HG03520 (cell line): ENCODE results near the gene MOB3A.

Source experiments
- ATAC-seq: cut with Tn5 transposase; IDR thresholded peaks from one replicate; pipeline ENCODE4 v1.9.1; 2021; ENCODE audit warnings: mild to moderate bottlenecking, moderate library complexity; ENCODE audit not compliant: unreplicated experiment

MOB3A gene

DNA sequence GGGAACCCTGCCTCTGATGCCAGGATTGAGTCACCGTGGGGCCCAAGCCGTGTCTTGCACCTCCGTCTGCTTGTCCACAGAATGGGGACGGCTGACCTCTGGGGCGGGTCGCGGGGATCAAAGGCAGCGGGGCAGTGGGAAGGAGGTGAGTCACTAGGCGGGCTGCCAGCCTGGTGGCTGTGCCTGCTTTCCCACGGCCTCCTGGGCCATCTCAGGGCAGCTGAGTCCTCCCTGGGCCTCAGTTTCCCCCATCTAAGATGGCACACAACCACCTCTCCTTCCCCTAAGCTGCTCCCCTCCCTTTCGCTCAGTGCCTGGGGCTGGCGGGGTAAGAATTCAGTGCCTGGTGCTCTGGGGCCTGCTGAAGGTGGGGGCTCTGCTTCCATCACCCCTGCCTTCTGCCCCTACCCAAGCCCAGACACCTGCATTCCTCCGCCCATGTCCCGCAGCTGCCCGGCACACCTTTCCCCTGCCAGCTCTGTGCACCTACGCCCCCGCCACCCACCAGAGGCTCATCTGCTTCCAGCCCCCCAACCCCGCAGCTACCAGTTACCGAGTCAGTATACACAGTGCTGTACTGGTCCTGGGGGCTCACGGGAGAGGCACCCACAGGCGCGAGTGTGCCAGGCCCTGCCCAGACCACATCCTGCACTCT is 48.5 kb downstream of the MOB3A start:
- no peak for ATAC-seq

GRCh38 chr19:2047076-2047448 is 49.1 kb downstream of the MOB3A start:
- ATAC-seq: no peak

GRCh38 chr19:2046046-2046907 is 49.8 kb downstream of the MOB3A start:
- no peak for ATAC-seq

- no peak for ATAC-seq
Measured at GRCh38 chr19:2045501-2046045, 50.6 kb downstream of the MOB3A start.

DNA sequence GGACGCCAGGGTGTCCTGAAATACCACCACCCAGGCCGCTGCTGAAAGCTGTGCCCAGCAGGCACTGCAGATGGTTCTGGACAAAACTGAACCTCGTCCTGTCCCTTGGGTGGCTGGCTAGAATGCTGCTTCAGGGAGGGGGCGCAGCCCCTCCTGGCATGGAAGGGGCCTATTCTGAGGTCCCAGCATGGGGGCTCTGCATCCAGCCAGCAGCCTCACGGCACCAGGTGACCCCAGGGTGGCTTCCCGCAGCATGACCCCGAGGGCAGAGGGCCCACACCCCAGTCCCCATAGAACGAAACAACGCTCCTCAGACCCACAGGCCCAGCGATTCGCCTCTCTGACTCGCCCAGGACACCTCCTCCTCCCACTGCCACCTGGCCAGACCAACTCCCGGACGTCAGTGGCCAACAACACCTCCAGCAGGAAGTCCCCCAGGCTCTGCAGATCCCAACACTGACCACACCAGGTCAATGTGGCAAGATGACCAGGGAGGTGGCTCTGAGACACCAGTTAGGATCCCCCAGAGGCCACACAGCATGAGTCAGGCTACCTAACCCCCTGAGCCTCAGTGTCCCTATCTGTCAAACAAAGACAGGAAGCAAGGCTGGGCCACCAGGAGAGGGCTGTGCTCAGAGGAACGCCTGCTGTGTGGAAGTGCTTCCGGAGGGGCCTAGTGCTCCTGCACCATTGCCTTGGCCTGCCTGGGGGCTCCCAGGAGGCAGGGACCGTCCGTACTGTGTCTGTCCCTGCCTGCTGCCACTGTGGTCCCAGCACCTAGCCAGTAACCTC is 51.2 kb downstream of the MOB3A start:
- ATAC-seq: no peak

- no peak for ATAC-seq
Measured at GRCh38 chr19:2043961-2044708, 52.0 kb downstream of the MOB3A start.

DNA sequence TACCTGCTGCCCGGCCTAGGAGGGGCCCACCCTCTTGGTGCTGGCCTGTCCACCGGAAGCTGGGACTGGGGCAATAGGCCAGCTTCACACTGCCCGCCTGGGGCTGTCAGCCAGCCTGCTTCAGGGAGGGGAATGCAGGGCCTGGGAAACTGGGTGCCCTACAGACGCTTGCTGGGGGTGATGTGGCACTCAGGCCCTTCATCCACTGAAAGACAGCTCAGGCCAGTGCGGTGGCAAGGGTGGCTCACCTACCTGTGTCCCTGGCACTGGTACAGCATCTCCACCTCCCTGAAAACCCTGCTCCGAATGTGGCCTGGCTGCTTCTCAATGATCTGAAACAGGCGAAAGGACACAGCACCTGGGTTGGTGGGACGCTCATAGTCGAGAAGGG is 52.9 kb downstream of the MOB3A start:
- ATAC-seq: no peak

DNA sequence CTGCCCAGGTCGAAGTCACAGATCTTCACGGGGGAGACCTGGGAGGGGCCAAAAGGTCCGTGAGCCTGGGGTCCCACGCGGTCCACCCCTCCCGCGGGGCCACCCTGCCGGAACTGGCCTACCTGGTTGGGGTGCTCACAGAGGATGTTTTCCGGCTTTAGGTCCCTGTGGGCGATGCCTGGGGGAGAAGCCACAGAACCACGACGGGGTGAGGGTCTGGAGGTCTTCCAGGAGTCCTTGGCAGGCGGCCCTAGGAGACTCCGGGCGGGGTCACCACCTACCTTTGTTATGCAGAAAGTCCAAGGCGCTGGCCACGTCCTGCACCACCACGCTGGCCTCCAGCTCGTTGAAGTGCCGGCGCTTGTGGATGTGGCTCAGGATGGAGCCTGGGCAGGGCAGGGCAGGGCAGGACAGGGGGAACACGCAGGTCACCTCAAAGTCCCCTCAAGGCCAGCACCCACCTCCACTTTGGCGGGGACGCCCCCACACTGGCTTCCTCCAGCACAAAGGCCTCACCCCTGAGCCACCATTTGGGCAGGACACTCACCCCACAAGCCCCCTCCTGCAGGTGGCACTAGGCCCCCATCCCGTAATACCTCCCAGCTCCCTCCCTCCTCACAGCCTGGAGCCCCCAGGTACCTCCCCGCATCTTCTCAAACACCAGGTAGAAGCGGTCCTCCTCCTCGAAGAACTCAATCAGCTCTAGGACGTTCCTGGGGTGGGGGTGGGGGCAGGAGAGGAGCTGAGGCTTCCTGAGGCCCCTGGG is 53.5 kb downstream of the MOB3A start:
- no peak for ATAC-seq

DNA sequence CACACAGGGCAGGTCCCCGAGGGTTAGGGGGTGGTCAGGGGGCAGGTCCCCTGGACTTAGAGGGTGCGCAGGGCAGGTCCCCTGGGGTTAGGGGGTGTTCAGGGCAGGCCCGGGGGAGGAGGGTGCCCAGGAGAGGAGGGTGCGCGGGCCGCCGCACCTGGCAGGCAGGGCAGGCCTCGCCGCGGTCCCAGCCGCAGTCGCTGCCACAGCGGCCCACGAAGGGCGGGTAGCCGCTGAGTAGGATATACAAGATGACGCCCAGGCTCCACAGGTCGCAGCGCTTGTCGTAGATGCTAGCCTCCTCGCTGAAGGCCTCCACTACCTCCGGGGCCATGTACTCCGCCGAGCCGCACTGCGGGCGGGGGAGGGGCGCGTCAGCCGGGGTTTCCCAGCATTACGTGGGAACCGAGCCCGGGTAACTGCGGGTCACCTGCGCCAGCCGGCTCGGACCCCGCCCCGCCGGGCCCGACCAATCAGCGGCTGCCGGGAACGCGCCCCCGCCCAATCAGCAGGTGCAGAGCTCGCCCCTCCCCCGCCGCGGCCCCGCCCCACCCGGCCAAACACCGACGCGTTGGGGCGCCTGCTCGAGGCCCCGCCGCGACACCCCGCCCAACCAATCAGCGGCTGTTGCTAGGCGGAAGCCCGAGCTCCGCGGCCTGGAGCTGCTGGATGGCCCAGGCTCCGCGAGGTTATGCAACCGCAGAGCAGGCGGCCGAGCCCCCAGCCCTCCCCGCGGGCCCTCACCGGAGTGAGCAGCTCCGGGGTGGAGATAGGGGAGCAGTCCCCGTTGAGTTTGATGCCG is 54.2 kb downstream of the MOB3A start:
- peak; percentile 56 for ATAC-seq

DNA sequence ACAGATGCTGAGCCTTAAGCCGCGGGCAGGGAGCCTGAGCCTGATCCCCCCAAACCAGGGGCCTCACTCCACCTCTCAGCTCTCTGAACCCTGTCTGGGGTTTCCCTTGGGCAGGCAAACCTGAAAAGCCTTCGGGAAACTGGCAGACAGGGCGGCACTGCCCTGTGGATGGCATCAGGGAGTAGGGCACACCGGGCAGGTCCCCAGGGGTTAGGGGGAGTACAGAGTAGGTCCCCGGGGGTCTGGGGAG is 54.8 kb downstream of the MOB3A start:
- no peak for ATAC-seq

DNA sequence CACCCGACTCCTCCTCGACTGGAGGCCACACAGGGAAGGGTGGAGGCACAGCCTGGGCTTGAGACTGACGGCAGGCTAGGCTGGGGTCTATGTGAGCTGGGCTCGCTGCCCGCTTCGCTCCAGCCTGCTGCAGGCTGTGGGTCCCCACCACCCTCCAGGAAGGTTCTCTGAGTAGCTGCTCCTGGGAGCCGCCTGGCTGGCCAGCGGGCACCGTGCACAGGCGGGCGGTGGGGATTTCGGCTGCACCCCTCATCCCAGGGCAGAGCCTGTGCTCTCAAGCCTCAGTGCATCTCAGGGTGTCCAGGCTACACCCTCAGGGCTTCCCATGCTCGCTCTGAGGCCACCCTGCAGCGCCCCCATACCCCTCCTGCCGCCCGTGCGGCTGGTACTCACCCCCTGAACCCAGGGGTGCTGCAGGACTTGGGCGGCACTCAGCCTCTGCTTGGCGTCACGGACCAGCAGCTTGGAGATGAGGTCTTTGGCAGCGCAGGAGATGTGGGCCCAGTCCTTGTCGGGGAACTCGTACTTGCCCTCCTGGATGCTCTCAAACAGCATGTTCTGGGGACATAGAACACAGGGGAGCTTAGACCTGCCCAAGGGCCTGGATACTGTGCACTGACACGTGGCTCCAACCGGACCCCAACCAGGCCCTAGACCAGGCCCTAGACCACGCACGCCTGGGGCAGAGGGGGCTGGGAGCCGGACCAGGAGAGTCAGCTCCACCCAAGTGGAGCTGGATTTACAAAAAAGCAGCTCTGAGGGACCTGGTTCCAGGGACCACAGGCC is 55.3 kb downstream of the MOB3A start:
- no peak for ATAC-seq

DNA sequence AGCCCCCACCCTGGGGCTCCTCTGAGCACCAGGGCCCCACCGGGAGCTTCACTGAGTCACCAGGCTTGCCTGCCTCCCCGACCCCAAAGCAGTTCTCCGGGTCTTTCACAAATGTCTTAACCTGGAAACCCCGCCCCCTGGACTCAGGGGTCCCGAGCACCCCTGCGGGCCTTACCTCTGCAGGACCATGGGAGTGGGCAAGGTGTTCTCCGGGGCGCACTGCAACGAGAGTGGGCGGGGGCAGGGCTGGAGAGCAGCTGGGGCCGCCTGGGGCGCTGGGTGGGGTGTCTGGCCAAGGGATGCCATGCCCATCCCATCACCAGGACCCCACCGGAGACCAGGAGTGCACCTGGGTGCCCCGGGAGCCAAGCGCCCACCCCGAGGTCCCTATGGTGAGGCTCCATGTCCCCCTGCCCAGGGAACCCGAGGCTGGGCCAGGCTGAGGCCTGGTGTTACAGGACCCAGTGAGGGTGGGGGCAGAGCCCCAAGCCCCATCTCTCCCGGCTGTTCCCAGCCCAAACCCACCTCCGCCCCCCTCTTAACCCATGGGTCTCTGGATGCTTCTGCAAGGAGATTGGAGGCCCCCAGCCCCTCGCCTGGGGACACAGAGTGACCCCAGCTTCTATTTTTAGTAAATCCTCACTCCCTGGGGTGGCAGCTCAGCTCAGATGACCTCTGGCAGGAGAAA is 56.0 kb downstream of the MOB3A start:
- no peak for ATAC-seq

- ATAC-seq: no peak
Measured at GRCh38 chr19:2039089-2039958, 56.8 kb downstream of the MOB3A start.

GRCh38 chr19:2038284-2039088 is 57.6 kb downstream of the MOB3A start:
- ATAC-seq: no peak

GRCh38 chr19:2037651-2038255 is 58.4 kb downstream of the MOB3A start:
- ATAC-seq: no peak

- ATAC-seq: no peak
Measured at GRCh38 chr19:2036424-2036823, 59.7 kb downstream of the MOB3A start.
